ENCODE data around the gene AFAP1. TPM values are rescaled to one million over a fixed set of nuclear protein-coding genes. Genes with fewer than 3 reads are reported as not detected.

The AFAP1 gene
- total and polyA plus RNA-seq, 8 donors, result 3.2 to 15.9 (median 6.3) TPM

- TF ChIP-seq CTCF (IDR thresholded peaks at IDR 0.05), result no peak
- intact Hi-C loops (cut with DNase I), result no loop called here
- no peak for ATAC-seq
- FAIRE-seq, result no peak
- no peaks in the 10 kb centered on the region for H3K9me3 ChIP-seq
- peaks cover 0 to 15% (median 3%) of the 10 kb centered on the region in 3 donors for H3K36me3 ChIP-seq
- H3K4me1 ChIP-seq, result no peaks in the 10 kb centered on the region
- no peak overlapping the region for H3K27ac ChIP-seq
- 86 to 90% methylated on average over 13 of the region's 13 CpGs for WGBS, 2 donors
- no peak overlapping the region for H3K4me3 ChIP-seq
- DNase-seq, result no peak
- H3K27me3 ChIP-seq, result no peaks in the 10 kb centered on the region
Measured at GRCh38 chr4:7781366-7781765, 158.3 kb downstream of the AFAP1 start.

GRCh38 chr4:7780751-7781348 is 158.8 kb downstream of the AFAP1 start:
- TF ChIP-seq CTCF (IDR thresholded peaks at IDR 0.05), result no peak
- WGBS, 2 donors, result 80 to 85% methylated on average over 5 of the region's 5 CpGs
- no peaks in the 10 kb centered on the region for H3K4me1 ChIP-seq
- no peak overlapping the region for H3K4me3 ChIP-seq
- no peak for FAIRE-seq
- no peak for ATAC-seq
- no peaks in the 10 kb centered on the region for H3K27me3 ChIP-seq
- no peak overlapping the region for H3K27ac ChIP-seq
- intact Hi-C loops (cut with DNase I), result no loop called here
- peaks cover 0 to 15% (median 3%) of the 10 kb centered on the region in 3 donors for H3K36me3 ChIP-seq
- DNase-seq, result no peak
- no peaks in the 10 kb centered on the region for H3K9me3 ChIP-seq

- no peak overlapping the region for H3K4me3 ChIP-seq
- intact Hi-C loops (cut with DNase I), result no loop called here
- peaks cover 0 to 15% (median 3%) of the 10 kb centered on the region in 3 donors for H3K36me3 ChIP-seq
- no peak for DNase-seq
- no peak for FAIRE-seq
- H3K4me1 ChIP-seq, result no peaks in the 10 kb centered on the region
- no peak for ATAC-seq
- WGBS, 2 donors, result 78 to 84% methylated on average over 5 of the region's 5 CpGs
- no peaks in the 10 kb centered on the region for H3K9me3 ChIP-seq
- no peaks in the 10 kb centered on the region for H3K27me3 ChIP-seq
- TF ChIP-seq CTCF (IDR thresholded peaks at IDR 0.05), result no peak
- no peak overlapping the region for H3K27ac ChIP-seq
Measured at GRCh38 chr4:7779432-7779768, 160.3 kb downstream of the AFAP1 start.

GRCh38 chr4:7778510-7779431 is 160.9 kb downstream of the AFAP1 start:
- H3K27me3 ChIP-seq, result no peaks in the 10 kb centered on the region
- H3K9me3 ChIP-seq, result no peaks in the 10 kb centered on the region
- intact Hi-C loops (cut with DNase I), result no loop called here
- peaks cover 0 to 15% (median 3%) of the 10 kb centered on the region in 3 donors for H3K36me3 ChIP-seq
- no peak overlapping the region for H3K4me3 ChIP-seq
- no peak for TF ChIP-seq CTCF (IDR thresholded peaks at IDR 0.05)
- 84 to 85% methylated on average over 24 of the region's 24 CpGs for WGBS, 2 donors
- H3K4me1 ChIP-seq, result no peaks in the 10 kb centered on the region
- no peak for ATAC-seq
- no peak overlapping the region for H3K27ac ChIP-seq
- no peak for FAIRE-seq
- no peak for DNase-seq
